ENCODE results near the gene METRNL.
"Not testable (repeated sequence)": the region's sequence is repeated elsewhere in the genome, so short reads cannot be mapped to it uniquely, and the experiment has no call there.

DNA sequence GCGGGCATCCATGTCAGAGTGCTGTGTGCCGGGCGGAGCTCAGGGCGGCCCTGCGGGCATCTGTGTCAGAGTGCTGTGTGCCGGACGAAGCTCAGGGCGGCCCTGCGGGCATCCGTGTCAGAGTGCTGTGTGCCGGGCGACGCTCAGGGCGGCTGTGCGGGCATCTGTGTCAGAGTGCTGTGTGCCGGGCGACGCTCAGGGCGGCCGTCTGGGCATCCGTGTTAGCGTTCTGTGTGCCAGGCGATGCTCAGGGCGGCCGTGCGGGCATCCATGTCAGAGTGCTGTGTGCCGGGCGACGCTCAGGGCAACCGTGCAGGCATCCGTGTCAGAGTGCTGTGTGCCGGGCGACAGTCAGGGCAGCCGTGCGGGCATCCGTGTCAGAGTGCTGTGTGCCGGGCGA, 55.0 kb downstream of the METRNL start:
- TF ChIP-seq, protein P1, sequence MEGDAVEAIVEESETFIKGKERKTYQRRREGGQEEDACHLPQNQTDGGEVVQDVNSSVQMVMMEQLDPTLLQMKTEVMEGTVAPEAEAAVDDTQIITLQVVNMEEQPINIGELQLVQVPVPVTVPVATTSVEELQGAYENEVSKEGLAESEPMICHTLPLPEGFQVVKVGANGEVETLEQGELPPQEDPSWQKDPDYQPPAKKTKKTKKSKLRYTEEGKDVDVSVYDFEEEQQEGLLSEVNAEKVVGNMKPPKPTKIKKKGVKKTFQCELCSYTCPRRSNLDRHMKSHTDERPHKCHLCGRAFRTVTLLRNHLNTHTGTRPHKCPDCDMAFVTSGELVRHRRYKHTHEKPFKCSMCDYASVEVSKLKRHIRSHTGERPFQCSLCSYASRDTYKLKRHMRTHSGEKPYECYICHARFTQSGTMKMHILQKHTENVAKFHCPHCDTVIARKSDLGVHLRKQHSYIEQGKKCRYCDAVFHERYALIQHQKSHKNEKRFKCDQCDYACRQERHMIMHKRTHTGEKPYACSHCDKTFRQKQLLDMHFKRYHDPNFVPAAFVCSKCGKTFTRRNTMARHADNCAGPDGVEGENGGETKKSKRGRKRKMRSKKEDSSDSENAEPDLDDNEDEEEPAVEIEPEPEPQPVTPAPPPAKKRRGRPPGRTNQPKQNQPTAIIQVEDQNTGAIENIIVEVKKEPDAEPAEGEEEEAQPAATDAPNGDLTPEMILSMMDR (conservative IDR thresholded peaks at IDR 0.05), result not testable (repeated sequence)
- not testable (repeated sequence) for TF ChIP-seq ZFX (IDR thresholded peaks at IDR 0.05)

Data from C4-2B (cell line).